Body of pancreas (tissue), 4 donors: ENCODE data around the gene WWOX.

Experiments used
- CTCF ChIP-seq, 7 experiments: fragments of 450-650 bp in 4 of 7; fragments of 200-600 bp in 3 of 7; sonication (generic) in 3 of 7; IDR thresholded peaks; one replicate each; pipeline ENCODE4 v1.5.1; 2016 to 2019; ENCODE audit warnings: antibody characterized with exemption in 7 of 7
- POLR2A ChIP-seq, 3 donors: fragments of 450-650 bp; IDR thresholded peaks; one replicate each; pipeline ENCODE4 v1.6.1; 2016; ENCODE audit warnings: antibody characterized with exemption in 3 of 3, mild to moderate bottlenecking in 2 of 3

DNA sequence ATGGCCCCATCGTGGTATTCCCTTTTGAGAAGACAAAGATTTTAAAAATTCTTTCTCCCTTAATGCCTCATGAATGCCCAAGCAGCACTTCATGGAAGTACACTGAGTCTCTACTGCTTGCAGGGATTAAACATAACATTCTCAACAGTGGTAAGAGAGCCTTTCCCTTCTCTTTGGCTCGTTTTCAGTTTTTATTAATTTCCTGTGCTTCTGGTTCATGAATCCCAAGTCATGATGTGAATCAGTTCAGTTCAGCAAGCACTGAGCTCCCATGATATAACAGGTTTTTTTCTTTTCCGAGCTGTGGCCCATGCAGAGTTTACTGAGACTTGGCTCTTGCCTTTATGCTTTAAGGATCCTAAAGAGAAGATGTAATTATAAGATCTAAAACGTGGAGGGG, 175.3 kb downstream of the WWOX start:
- TF ChIP-seq CTCF (IDR thresholded peaks at IDR 0.05) (no peak), POLR2A (IDR thresholded peaks at IDR 0.05) (no peak)
